GM19238 (cell line): ENCODE results near the gene PHF21B.
"Not testable (repeated sequence)": the region's sequence is repeated elsewhere in the genome, so short reads cannot be mapped to it uniquely, and the experiment has no call there.

ENCODE experiments used
- DNase-seq: peaks from one replicate; pipeline ENCODE4 v3.0.0; 2011; ENCODE audit warnings: low spot score; ENCODE audit not compliant: insufficient read length

Gene PHF21B

DNA sequence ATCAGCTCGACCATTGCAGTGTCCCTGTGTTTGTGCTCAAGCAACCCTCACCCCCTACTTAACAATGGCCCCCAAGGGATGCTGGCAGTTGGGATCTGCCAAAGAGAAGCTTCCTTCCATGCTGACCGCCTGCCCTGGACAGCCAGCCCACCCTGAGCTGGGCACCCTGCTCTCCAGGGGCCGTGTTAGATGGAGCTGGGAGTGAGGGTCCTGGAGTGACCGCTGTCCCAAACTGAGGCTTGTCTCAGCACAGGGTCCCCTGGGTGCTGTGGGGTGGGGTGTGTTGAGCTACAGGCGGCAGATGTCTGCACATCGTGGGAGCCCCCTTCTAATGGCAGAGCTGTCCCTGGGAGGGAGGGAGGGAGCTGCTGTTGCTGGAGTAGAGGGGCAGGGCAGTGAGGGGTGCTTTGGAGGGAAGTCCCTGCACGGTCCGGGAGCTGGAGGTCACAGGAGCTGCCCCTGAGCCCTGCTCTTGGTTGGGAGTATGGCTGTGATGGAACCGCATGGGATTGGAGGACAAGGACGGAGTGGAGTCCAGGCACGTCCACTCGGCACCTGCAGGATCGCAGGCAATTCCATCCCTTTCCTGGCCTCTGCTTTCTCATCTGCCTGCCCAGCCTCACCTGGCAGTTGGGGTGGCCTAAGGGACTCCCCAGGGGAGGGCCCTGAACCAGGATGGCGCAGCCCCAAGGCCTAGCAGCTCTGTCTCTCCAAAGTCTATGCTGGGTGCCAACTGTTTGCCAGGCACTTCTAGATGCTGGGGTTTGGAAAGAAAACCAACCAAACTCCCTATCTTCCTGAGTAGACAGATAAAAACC is 131.1 kb downstream of the PHF21B start:
- no peak for DNase-seq

DNA sequence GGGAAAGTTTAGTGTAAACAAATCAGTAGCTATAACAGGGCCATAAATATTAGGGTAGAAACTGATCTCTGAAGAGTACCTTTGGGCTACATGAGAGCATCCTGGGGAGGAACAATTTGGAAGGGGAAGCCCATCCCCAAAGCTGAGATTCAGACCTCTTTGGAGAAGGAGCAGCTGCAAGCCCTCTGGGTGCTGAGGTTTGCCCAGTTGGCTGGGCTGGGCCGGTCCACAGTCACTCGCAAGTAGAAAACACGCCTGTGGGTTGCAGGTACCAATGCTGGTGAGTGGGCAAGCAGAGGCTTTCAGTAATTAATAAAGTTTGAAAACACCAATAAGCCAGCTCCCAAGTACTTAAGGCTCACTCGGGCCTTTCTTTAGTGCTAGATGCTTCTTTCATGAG is 132.9 kb downstream of the PHF21B start:
- DNase-seq, result no peak

GRCh38 chr22:44871782-44872181 is 138.0 kb downstream of the PHF21B start:
- DNase-seq, result no peak

- no peak for DNase-seq
Observed at GRCh38 chr22:44870021-44870420, 139.8 kb downstream of the PHF21B start.

- DNase-seq, result no peak
Observed at GRCh38 chr22:44869196-44869595, 140.6 kb downstream of the PHF21B start.

- DNase-seq, result no peak
Observed at GRCh38 chr22:44865193-44866057, 144.4 kb downstream of the PHF21B start.

- DNase-seq, result no peak
Observed at GRCh38 chr22:44862981-44863860, 146.6 kb downstream of the PHF21B start.

DNA sequence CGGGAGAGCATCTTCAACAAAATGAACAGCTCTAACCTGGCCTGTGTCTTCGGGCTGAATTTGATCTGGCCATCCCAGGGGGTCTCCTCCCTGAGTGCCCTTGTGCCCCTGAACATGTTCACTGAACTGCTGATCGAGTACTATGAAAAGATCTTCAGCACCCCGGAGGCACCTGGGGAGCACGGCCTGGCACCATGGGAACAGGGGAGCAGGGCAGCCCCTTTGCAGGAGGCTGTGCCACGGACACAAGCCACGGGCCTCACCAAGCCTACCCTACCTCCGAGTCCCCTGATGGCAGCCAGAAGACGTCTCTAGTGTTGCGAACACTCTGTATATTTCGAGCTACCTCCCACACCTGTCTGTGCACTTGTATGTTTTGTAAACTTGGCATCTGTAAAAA is 147.5 kb downstream of the PHF21B start:
- no peak for DNase-seq

- no peak for DNase-seq
Observed at GRCh38 chr22:44861245-44861644, 148.6 kb downstream of the PHF21B start.

DNA sequence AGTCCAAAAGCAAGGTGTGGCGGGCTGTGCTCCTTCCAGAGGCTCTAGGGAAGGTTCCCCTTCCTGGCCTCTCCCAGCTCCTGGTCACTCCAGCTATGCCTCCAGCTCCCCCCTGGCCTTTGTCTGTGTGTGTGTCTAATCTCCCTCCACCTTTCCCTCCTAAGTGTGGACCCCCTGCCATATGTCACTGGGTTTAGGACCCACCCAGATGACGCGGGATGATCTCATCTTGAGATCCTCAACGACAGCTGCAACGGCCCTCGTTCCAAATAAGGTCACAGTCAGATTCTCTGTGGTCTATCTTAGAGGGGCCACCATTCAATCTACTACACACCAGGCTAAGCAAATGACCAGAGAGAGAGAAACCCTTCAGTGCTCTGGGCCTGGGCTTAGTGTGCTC is 149.5 kb downstream of the PHF21B start:
- DNase-seq, result no peak

DNA sequence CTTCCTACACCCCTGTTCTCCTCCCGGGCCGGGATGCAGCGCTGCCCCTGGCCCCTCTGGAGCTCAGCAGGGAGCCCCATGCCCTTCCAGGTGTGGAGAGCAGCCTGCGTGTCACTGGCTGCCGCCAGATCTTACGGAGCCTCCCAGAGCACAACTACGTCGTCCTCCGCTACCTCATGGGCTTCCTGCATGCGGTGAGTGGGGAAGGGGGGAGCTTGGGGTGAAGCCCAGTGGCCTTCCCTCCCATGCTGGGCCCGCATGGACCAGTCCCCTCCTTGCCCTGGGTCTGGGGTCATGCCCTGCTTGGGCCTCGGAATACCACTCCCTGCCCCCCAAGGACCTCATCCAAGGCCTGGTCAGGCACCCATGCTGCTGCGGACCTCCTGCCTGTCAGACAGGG is 150.2 kb downstream of the PHF21B start:
- DNase-seq, result no peak

DNA sequence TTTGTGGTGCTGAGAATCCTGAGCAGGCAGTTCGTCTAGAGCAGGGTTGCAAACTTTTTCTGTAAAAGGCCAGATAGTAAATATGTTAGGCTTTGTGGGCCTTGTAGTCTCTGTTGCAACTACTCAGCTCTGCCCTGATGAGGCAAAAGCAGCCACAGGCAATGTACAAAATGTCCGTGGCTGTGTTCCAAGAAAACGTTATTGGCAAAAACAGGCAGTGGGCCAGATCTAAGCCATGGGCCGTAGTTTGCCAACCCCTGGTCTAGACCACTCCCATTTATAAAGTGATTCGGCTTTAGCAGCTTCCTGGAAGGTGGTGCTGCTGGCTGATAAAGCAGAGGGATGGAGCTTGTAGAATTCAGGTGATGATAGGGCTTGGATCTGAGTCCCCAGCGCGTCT is 151.0 kb downstream of the PHF21B start:
- DNase-seq, result not testable (repeated sequence)

DNA sequence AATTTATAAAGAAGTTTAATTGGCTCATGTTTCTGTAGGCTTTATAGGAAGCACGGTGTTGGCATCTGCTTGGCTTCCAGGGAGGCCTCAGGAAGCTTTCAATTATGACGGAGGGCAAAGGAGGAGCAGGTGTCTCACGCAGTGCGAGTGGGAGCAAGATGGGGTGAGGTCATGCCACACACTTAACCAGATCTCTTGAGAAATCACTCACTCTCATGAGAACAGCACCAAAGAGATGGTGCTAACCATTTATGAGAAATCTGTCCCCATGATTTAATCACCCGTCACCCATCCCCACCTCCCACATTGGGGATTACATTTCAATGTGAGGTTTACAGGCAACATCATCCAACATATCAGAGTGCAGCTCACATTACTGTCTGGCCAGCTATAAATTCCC is 153.9 kb downstream of the PHF21B start:
- DNase-seq, result no peak

DNA sequence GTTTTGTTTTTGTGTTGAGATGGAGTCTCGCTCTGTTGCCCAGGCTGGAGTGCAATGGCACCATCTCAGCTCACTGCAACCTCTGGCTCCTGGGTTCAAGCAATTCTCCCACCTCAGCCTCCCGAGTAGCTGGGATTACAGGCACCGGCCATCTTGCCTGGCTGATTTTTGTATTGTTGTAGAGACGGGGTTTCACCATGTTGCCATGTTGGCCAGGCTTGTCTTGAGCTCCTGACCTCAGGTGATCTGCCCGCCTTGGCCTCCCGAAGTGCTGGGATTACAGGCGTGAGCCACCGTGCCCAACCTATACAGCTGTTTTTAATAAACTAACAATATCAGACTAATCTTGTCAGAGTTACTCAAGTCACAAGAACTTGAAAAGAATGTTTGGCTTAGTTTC is 155.2 kb downstream of the PHF21B start:
- not testable (repeated sequence) for DNase-seq

DNA sequence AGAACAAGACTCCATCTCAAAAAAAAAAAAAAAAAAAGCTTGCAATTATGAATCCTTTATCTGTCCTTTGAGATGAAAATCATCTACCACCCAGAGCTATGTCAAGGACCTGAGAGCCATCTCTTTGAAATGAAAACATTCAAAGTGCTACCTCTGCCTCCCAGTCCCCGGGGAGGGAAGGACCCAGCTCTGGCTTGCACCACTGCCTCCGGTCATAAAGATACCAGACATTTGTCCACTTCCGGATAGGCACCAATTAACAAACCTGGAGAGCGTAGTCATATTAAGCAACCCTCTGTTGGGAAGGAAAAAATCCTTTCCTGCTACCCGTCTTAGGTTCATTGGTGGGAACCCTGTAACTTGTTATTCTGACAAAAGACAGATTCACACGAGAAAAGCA is 158.9 kb downstream of the PHF21B start:
- DNase-seq, result no peak

- no peak for DNase-seq
Observed at GRCh38 chr22:44848791-44849420, 160.9 kb downstream of the PHF21B start.

GRCh38 chr22:44848296-44848741 is 161.5 kb downstream of the PHF21B start:
- DNase-seq, result no peak

- no peak for DNase-seq
Observed at GRCh38 chr22:44847892-44848291, 161.9 kb downstream of the PHF21B start.

DNA sequence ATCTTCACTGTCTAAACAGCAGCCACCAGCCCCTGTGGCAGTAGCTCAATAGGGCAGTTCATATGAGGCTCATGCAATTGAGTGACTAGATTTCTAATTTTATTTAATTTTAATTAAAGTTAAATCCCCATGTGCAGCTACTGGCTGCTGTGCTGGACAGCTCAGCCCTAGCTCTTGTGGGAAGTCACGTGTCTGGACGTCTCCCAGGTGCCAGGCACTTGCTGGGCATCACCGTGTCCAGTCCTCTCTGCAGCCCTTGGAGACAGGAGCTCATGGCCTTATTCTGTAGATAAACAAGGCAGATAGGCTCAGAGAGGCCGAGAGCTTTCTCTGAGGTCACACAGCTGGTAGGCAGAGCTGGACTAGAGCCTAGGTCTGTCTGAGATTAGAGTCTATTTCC is 162.4 kb downstream of the PHF21B start:
- no peak for DNase-seq

DNA sequence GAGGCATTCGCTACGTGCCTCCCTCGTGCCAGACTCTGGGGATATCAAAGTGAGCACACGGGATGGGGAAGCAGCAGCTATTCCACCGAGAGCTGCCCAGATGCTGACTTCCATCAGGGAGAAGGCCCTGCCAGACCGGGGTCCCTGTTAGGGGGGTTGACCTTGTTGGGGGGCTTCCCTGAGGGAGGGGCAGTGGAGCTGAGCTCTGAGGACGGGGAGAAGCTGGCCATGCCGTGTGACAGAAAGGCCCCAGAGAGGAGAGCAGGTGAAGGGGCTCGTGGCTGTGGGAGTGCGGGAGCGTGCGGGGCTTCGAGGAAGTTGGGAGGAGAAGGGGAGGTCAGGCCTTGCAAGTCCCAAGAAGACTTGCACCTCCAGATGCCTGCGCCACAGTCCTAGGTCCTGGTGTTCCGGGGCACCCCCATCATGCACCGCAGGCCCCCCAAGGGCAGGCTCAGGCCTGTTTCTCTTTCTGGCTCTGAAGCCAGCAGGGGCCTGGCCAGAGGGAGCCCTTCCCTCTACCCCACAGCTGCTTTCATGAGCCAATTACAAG is 163.0 kb downstream of the PHF21B start:
- no peak for DNase-seq
